ENCODE measurements around the gene ANLN.
A peak's percentile ranks its signal among the peaks of the same experiment; 100 is the strongest.
"Not testable (repeated sequence)": the region's sequence is repeated elsewhere in the genome, so short reads cannot be mapped to it uniquely, and the experiment has no call there.

Gene ANLN

DNA sequence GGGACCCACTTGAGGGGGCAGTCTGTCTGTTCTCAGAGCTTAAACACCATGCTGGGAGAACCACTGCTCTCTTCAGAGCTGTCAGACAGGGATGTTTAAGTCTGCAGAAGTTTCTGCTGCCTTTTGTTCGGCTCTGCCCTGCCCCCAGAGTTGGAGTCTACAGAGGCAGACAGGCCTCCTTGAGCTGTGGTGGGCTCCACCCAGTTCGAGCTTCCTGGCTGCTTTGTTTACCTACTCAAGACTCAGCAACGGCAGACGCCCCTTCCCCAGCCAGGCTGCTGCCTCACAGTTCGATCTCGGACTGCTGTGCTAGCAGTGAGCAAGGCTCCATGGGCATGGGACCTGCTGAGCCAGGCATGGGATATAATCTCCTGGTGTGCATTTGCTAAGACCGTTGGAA lies 11.1 kb upstream of the ANLN start:
- not testable (repeated sequence) for DNase-seq (ENCODE audit: low read depth, low spot score); H3K27ac ChIP-seq

- DNase-seq (ENCODE audit: low read depth, low spot score): no peak
- no peak overlapping the region for H3K27ac ChIP-seq
These were observed 9.7 kb upstream of the ANLN start for GRCh38 chr7:36379831-36380504.

DNA sequence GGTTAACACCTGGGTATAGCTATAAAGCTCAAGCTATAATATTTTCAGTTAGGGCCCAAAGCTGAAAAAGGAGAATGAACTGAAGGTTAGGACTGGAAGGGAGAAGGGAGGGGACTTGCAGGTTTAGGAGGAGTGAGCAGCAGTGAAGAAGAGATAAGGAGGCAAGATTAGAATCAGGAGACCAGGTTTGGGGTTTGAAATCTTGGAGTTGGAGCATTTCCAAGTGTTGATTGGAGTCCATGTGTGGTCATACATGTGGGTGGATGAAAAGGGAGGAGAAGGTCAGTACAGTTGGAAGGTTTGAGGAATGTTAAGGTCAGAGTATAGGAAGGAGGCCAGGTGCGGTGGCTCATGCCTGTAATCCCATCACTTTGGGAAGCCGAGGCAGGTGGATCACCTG lies 8.6 kb upstream of the ANLN start:
- H3K27ac ChIP-seq: no peak overlapping the region
- no peak for DNase-seq (ENCODE audit: low read depth, low spot score)

DNA sequence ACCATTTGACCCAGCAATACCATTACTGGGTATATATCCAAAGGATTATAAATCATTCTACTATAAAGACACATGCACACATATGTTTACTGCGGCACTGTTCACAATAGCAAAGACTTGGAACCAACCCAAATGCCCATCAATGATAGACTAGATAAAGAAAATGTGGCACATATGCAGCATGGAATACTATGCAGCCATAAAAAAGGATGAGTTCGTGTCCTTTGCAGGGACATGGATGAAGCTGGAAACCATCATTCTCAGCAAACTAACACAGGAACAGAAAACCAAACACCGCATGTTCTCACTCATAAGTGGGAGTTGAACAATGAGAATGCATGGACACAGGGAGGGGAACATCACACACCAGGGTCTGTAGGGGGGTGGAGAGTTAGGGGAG lies 6.4 kb upstream of the ANLN start:
- DNase-seq (ENCODE audit: low read depth, low spot score); H3K27ac ChIP-seq: not testable (repeated sequence)

DNA sequence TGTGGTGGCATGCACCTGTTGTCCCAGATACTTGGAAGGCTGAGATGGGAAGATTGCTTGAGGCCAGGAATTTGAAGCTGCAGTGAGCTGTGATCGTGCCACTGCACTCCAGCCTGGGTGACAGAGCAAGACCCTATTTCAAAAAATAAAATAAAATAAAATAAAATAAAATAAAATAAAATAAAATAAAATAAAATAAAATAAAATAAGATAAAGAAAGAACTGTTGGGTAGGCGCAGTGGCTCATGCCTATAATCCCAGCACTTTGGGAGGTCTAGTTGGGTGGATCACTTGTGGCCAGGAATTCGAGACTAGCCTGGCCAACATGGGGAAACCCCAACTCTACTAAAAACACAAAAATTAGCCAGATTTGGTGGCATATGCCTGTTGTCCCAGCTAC lies 4.0 kb upstream of the ANLN start:
- DNase-seq (ENCODE audit: low read depth, low spot score); H3K27ac ChIP-seq: not testable (repeated sequence)

- peak; percentile 83 for DNase-seq (ENCODE audit: low read depth, low spot score)
- peak overlapping the region; percentile 74 for H3K27ac ChIP-seq
These were observed 2.0 kb upstream of the ANLN start for GRCh38 chr7:36387435-36388231.

DNA sequence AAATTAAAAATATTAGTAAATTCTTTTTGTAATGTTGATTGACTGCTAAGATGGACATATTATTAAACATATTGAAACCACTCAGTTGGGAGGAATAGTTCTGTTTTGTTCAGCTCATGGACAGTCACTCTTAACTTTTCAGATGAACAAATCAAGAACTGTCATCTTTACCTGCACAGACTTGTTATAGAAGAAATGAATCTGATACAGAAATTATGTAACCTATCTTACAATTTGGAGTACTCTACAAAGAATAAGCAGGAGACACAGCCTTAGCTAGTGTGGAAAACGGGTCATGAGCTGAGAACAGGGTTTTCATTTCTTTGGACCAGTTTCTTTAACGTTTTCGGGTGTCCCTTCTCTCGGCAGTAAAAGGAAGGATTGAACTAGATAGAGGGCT lies 1.2 kb upstream of the ANLN start:
- peak overlapping the region; percentile 74 for H3K27ac ChIP-seq
- peak; percentile 45 for DNase-seq (ENCODE audit: low read depth, low spot score)

GRCh38 chr7:36390199-36391090 lies 783 bp downstream of the ANLN start:
- H3K27ac ChIP-seq: peak overlapping the region; percentile 74
- peak; percentile 54 for DNase-seq (ENCODE audit: low read depth, low spot score)

DNA sequence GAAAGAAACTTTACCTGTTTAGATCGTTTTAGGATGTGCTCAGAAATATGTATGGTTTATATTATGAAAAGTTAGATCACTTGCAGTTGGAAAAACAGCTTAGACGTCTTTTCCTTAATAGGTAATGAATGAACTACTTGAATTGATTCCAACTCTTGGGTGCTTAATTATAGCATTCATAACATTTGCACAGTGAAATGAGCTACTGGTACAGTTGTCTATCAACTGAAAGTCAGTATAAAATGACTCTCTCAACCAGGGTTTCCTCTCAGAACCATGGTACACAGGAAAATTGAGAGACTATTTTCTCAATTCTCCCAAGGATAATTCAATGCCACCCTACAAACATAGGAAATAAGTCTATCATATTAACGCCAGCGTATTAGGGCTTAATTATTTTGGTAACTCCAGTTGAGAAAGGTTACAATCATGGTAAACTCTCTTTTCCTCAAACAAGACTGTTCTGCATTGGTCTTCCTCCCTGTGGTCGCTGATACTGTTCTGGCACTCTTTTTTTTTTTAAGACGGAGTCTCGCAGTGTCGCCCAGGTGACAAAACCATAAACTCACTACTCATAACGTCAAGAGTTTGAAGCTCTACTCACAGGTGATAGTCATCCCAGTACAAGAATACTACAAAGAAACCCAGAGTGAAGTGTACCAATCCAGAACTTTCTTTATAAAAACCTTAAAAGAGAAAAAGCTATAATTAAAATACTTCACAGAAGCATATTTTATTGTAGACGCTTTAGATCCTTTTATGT lies 2.0 kb downstream of the ANLN start:
- H3K27ac ChIP-seq: peak overlapping the region; percentile 74
- no peak for DNase-seq (ENCODE audit: low read depth, low spot score)

GRCh38 chr7:36393826-36394225 lies 4.2 kb downstream of the ANLN start:
- peak overlapping the region; percentile 74 for H3K27ac ChIP-seq
- no peak for DNase-seq (ENCODE audit: low read depth, low spot score)

DNA sequence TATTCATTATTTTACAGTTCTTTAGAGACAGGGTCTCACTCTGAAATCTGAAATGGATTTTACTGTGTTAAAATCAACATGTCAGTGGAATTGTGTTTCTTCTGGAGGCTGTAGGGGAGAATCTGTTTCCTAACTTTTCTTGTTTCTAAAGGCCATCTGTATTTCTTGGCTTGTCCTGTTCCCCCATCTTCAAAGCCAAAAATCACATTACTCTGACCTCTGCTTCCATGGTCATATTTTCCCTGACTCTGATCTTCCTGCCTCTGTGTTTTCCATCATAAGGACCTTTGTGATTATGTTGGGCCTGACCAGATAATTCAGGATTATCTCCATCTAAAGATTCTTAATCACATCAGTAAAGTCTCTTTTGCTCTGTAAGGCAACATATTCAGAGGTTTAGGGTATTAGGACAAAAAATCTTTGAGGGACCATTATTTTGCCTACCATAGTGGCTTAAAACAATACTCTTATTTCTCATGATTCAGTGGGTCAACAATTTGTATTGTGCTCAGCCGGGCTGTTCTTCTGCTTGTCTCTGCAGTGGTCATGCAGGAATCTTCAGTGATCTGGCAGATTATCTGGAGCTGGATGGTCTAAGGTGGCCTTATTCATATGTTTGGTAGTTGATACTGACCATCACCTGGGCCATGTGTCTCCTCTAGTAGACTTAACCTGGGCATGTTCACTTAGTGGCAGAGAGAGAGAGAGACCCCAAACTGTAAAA lies 5.7 kb downstream of the ANLN start:
- no peak overlapping the region for H3K27ac ChIP-seq
- DNase-seq (ENCODE audit: low read depth, low spot score): no peak

- no peak for DNase-seq (ENCODE audit: low read depth, low spot score)
- H3K27ac ChIP-seq: no peak overlapping the region
These were observed 6.5 kb downstream of the ANLN start for GRCh38 chr7:36396150-36396549.

GRCh38 chr7:36400036-36400435 lies 10.4 kb downstream of the ANLN start:
- DNase-seq (ENCODE audit: low read depth, low spot score): no peak
- no peak overlapping the region for H3K27ac ChIP-seq

GRCh38 chr7:36400606-36401005 lies 10.9 kb downstream of the ANLN start:
- H3K27ac ChIP-seq: no peak overlapping the region
- DNase-seq (ENCODE audit: low read depth, low spot score): no peak

DNA sequence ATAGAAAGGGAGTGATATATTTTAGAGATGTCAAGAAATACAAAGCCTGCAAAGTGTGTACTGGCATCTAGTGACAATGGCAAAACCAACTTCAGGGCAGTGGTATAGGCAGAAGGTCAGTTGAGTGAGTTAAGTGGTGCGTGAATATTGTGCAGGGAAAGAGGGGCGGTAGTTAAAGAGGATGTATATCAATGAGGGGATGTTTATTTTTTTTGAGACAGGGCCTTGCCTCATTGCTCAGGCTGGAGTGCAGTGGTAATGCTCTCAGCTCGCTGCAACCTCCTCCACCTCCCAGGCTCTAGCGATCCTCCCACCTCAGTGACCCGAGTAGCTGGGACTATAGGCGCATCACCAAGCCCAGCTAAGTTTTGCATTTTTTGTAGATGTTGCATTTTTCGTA lies 13.8 kb downstream of the ANLN start:
- DNase-seq (ENCODE audit: low read depth, low spot score): no peak
- no peak overlapping the region for H3K27ac ChIP-seq

DNA sequence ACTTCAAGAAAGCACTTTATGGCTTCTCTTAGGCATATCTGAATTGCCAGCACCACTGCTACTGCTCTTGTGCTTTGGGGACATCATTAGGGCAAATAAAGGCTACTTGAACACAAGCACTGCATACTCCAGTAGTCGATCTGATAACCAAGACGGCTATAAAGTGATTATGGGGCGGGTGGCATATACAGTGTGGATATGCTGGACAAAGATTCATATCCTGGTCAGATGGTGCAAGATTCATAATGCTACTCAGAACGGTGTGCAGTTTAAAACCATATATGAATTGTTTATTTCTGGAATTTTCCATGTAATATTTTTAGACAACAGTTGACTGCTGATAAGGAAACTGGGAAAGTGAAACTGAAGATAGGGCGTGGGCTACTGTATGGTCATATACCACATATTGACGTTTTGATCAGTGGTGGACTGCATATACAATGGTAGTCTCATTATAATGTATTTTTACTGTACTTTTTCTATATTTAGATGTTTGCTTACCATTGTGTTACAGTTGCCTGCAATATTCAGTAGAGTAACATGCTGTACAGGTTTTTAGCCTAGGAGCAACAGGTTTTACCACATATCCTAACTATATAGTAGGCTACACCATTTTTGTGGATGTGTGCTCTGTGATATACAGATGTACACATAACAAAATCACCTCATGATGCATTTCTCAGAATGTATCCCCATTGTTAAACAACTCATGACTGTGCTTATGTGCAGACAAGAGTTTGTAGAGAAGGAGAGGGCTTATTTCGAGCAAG lies 15.2 kb downstream of the ANLN start:
- no peak overlapping the region for H3K27ac ChIP-seq
- DNase-seq (ENCODE audit: low read depth, low spot score): no peak

GRCh38 chr7:36405409-36405803 lies 15.7 kb downstream of the ANLN start:
- no peak overlapping the region for H3K27ac ChIP-seq
- DNase-seq (ENCODE audit: low read depth, low spot score): no peak

DNA sequence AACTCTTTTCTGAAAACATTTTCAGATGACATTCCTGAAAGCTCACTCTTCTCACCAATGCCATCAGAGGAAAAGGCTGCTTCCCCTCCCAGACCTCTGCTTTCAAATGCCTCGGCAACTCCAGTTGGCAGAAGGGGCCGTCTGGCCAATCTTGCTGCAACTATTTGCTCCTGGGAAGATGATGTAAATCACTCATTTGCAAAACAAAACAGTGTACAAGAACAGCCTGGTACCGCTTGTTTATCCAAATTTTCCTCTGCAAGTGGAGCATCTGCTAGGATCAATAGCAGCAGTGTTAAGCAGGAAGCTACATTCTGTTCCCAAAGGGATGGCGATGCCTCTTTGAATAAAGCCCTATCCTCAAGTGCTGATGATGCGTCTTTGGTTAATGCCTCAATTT lies 16.5 kb downstream of the ANLN start:
- no peak overlapping the region for H3K27ac ChIP-seq
- DNase-seq (ENCODE audit: low read depth, low spot score): no peak

Data from epithelial cell of prostate (primary cell).